HepG2 (cell line): ENCODE measurements around the gene MFN2. TPM values are rescaled to one million over a fixed set of nuclear protein-coding genes. Genes with fewer than 3 reads are reported as not detected.
A peak's percentile ranks its signal among the peaks of the same experiment; 100 is the strongest.

Experiments
- CHD2 ChIP-seq: IDR thresholded peaks from 2 replicates; pipeline ENCODE4 v1.6.1; 2011; ENCODE audit warnings: low read depth, low read length, improper control_type of control experiment
- FOXK1 ChIP-seq: sonication (generic); formaldehyde crosslinking; IDR thresholded peaks from 2 replicates; pipeline ENCODE4 v1.4.0; 2020; ENCODE audit warnings: low read depth, missing genetic modification reagents, borderline replicate concordance
- HMGXB3 ChIP-seq: sonication (generic); formaldehyde crosslinking; IDR thresholded peaks from 2 replicates; pipeline ENCODE4 v1.4.0; 2020; ENCODE audit warnings: missing genetic modification reagents, borderline replicate concordance
- NFIB ChIP-seq: sonication (generic); formaldehyde crosslinking; IDR thresholded peaks from 2 replicates; pipeline ENCODE4 v1.9.0; 2021; ENCODE audit warnings: missing genetic modification reagents, mild to moderate bottlenecking, borderline replicate concordance
- PITX1 ChIP-seq: sonication (generic); formaldehyde crosslinking; IDR thresholded peaks from 2 replicates; pipeline ENCODE4 v1.5.1; 2020; ENCODE audit warnings: mild to moderate bottlenecking, missing genetic modification reagents
- XRCC5 ChIP-seq: fragments of 200-400 bp; formaldehyde crosslinking; optimal IDR thresholded peaks from 2 replicates; pipeline ENCODE3; 2017; ENCODE audit warnings: mild to moderate bottlenecking, low read length
- ZBTB20 ChIP-seq: sonication (generic); formaldehyde crosslinking; IDR thresholded peaks from 2 replicates; pipeline ENCODE4 v1.8.1; 2023; ENCODE audit warnings: missing genetic modification reagents, low read depth, mild to moderate bottlenecking, borderline replicate concordance
- ZNF296 ChIP-seq: sonication (generic); formaldehyde crosslinking; conservative IDR thresholded peaks from 2 replicates; pipeline ENCODE4 v1.5.0; 2020; ENCODE audit warnings: mild to moderate bottlenecking, missing genetic modification reagents
- ZNF460 ChIP-seq: sonication (generic); formaldehyde crosslinking; IDR thresholded peaks from 2 replicates; pipeline ENCODE4 v1.5.1; 2020; ENCODE audit warnings: missing genetic modification reagents, mild to moderate bottlenecking, borderline replicate concordance
- ZNF501 ChIP-seq: sonication (generic); formaldehyde crosslinking; IDR thresholded peaks from 2 replicates; pipeline ENCODE4 v1.5.1; 2020; ENCODE audit warnings: mild to moderate bottlenecking, moderate library complexity, missing genetic modification reagents
- polyA plus RNA-seq, 8 experiments: library from polyadenylated mRNA; depleted of rRNA in 3 of 8; stranded (reverse) in 7 of 8; unstranded in 1 of 8; fragments of >200 nt; fragmentation: Illumina TruSeq in 4 of 8; extraction: Trizol in 4 of 8; gene quantifications; 2 replicates each; pipeline versions ENCODE4 v1.2.1 to v1.2.3, GENCODE V29; 2011 to 2016; ENCODE audit warnings: low read depth in 4 of 8, missing spikeins in 1 of 8, mixed read lengths in 1 of 8; ENCODE audit not compliant: insufficient read depth in 1 of 8
- total RNA-seq, 5 experiments: library from RNA; depleted of rRNA; stranded (reverse); fragments of >200 nt; fragmentation: Illumina TruSeq; extraction: Trizol; gene quantifications; 2 replicates each; pipeline ENCODE4 v1.2.3, GENCODE V29; 2016; ENCODE audit warnings: low read depth in 1 of 5
- TF ChIP-seq, protein P1 (sequence below), 2 experiments: fragments of 450-650 bp in 1 of 2; sonication (generic) in 1 of 2; formaldehyde crosslinking in 1 of 2; IDR thresholded peaks; 2 replicates each; pipeline versions ENCODE4 v1.6.1 to v1.8.0; 2016 to 2022; ENCODE audit warnings: antibody characterized with exemption in 1 of 2, mild to moderate bottlenecking in 1 of 2, missing genetic modification reagents in 1 of 2
- TF ChIP-seq, protein P2 (sequence below): sonication (generic); formaldehyde crosslinking; IDR thresholded peaks from 2 replicates; pipeline ENCODE4 v1.5.0; 2020; ENCODE audit warnings: mild to moderate bottlenecking, missing genetic modification reagents

Gene MFN2
- total and polyA plus RNA-seq, 2 of the 13 experiments (the other 11 are each of a cell fraction or from before 2014, with no cell fraction given), result 38.7 to 60.9 TPM

DNA sequence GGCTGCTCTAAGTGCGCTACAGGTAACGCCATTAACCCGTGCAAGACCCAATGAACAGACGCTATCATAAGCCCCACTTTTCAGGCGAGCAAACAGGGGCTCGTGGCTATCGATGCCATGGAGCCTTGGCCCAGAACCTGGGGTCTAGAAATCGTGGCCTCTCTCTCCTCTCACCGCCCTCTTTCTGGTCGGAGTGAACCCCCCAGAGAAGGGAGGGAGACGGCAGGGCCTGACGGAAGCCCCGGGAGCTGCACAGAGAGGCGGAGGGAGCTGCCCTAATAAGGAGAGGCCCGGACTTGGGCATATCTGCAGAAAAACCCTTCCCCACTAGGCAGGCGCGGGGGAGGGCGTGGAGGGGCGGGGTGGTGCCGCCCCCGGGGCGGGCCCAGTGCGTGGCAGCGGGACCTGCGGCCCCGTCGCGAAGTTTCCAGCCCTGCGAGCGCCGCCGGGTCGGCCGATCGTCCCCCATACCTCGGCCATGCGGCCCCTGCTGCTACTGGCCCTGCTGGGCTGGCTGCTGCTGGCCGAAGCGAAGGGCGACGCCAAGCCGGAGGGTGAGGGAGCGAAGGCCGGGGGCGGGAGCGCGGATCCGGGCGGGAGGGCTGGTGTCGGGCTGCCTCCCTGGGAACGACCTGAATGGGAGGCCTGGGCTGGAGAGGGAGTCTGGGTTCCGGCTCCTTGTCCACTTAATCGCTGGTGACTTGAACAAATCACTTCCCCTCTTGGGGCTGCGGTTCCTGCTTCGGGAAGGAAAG lies 45.8 kb upstream of the MFN2 start, which contains the start of gene PLOD1 (continued):
- TF ChIP-seq ZNF501 (CRISPR knock-in tag) (peak; percentile 96), ZNF460 (CRISPR knock-in tag) (no peak; the same call in 1 of the 2 replicates), ZNF296 (CRISPR knock-in tag) (no peak; the same call in 1 of the 2 replicates), ZBTB20 (CRISPR knock-in tag) (no peak), FOXK1 (CRISPR knock-in tag) (no peak), CHD2 (no peak), HMGXB3 (CRISPR knock-in tag) (no peak), XRCC5 (peak; percentile 15), PITX1 (CRISPR knock-in tag) (no peak), NFIB (no peak)
- TF ChIP-seq, protein P1, sequence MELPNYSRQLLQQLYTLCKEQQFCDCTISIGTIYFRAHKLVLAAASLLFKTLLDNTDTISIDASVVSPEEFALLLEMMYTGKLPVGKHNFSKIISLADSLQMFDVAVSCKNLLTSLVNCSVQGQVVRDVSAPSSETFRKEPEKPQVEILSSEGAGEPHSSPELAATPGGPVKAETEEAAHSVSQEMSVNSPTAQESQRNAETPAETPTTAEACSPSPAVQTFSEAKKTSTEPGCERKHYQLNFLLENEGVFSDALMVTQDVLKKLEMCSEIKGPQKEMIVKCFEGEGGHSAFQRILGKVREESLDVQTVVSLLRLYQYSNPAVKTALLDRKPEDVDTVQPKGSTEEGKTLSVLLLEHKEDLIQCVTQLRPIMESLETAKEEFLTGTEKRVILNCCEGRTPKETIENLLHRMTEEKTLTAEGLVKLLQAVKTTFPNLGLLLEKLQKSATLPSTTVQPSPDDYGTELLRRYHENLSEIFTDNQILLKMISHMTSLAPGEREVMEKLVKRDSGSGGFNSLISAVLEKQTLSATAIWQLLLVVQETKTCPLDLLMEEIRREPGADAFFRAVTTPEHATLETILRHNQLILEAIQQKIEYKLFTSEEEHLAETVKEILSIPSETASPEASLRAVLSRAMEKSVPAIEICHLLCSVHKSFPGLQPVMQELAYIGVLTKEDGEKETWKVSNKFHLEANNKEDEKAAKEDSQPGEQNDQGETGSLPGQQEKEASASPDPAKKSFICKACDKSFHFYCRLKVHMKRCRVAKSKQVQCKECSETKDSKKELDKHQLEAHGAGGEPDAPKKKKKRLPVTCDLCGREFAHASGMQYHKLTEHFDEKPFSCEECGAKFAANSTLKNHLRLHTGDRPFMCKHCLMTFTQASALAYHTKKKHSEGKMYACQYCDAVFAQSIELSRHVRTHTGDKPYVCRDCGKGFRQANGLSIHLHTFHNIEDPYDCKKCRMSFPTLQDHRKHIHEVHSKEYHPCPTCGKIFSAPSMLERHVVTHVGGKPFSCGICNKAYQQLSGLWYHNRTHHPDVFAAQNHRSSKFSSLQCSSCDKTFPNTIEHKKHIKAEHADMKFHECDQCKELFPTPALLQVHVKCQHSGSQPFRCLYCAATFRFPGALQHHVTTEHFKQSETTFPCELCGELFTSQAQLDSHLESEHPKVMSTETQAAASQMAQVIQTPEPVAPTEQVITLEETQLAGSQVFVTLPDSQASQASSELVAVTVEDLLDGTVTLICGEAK (IDR thresholded peaks at IDR 0.05), result no peak
- TF ChIP-seq, protein P1 (CRISPR knock-in tag; IDR thresholded peaks at IDR 0.05), result peak; percentile 60; the same call in 1 of the 2 replicates
- TF ChIP-seq, protein P2, sequence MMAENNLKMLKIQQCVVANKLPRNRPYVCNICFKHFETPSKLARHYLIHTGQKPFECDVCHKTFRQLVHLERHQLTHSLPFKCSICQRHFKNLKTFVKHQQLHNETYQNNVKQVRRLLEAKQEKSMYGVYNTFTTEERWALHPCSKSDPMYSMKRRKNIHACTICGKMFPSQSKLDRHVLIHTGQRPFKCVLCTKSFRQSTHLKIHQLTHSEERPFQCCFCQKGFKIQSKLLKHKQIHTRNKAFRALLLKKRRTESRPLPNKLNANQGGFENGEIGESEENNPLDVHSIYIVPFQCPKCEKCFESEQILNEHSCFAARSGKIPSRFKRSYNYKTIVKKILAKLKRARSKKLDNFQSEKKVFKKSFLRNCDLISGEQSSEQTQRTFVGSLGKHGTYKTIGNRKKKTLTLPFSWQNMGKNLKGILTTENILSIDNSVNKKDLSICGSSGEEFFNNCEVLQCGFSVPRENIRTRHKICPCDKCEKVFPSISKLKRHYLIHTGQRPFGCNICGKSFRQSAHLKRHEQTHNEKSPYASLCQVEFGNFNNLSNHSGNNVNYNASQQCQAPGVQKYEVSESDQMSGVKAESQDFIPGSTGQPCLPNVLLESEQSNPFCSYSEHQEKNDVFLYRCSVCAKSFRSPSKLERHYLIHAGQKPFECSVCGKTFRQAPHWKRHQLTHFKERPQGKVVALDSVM, result no peak; the same call in 1 of the 2 replicates
